ENCODE results near the gene WIPF1.

DNA sequence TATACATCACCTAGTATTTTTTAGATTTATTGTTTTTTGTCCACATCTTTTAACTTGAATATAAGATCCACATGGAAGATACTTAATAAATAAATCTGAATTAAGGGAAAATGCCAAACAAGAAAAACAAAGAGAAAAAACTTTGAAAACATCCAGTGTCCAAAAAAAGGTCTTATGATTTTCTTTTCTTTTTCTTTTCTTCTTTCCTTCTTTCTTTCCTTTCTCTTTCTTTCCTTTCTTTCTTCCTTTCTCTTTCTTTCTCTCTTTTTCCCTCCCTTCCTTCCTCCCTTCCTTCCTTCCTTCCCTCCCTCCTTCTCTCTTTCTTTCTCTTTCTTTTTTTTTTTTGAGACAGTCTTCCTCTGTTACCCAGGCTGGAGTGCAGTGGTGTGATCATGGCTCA, 29.6 kb upstream of the WIPF1 start:
- TF ChIP-seq, protein P1, sequence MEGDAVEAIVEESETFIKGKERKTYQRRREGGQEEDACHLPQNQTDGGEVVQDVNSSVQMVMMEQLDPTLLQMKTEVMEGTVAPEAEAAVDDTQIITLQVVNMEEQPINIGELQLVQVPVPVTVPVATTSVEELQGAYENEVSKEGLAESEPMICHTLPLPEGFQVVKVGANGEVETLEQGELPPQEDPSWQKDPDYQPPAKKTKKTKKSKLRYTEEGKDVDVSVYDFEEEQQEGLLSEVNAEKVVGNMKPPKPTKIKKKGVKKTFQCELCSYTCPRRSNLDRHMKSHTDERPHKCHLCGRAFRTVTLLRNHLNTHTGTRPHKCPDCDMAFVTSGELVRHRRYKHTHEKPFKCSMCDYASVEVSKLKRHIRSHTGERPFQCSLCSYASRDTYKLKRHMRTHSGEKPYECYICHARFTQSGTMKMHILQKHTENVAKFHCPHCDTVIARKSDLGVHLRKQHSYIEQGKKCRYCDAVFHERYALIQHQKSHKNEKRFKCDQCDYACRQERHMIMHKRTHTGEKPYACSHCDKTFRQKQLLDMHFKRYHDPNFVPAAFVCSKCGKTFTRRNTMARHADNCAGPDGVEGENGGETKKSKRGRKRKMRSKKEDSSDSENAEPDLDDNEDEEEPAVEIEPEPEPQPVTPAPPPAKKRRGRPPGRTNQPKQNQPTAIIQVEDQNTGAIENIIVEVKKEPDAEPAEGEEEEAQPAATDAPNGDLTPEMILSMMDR (IDR thresholded peaks at IDR 0.05): no peak
- no peak for TF ChIP-seq EP300 (IDR thresholded peaks at IDR 0.05)
- TF ChIP-seq POLR2A (IDR thresholded peaks at IDR 0.05): no peak
